OCI-LY1 (cell line): ENCODE measurements around the gene CACNA2D3.

Experiments
- H2AFZ ChIP-seq: fragments of 200-600 bp; sonication (generic), shearing (Covaris generic); 2 replicates; pipeline ENCODE4 v1.6.0; 2014; ENCODE audit warnings: antibody characterized with exemption, mild to moderate bottlenecking, low read length
- H3F3A ChIP-seq: fragments of 200-600 bp; sonication (generic), shearing (Covaris generic); 2 replicates; pipeline ENCODE4 v1.6.0; 2014; ENCODE audit warnings: mild to moderate bottlenecking, antibody characterized with exemption, low read length, moderate library complexity; ENCODE audit not compliant: insufficient read depth
- H3K27ac ChIP-seq: fragments of 200-600 bp; sonication (generic); 2 replicates; pipeline ENCODE4 v1.5.1; 2014; ENCODE audit warnings: low read length, mixed run types, mild to moderate bottlenecking, low read depth; ENCODE audit not compliant: poor library complexity, severe bottlenecking
- H3K27me3 ChIP-seq: fragments of 200-600 bp; sonication (generic); 2 replicates; pipeline ENCODE4 v1.6.0; 2014; ENCODE audit warnings: antibody characterized with exemption, mild to moderate bottlenecking, low read length, moderate library complexity; ENCODE audit not compliant: insufficient read depth
- H3K36me3 ChIP-seq: fragments of 200-600 bp; sonication (generic); 2 replicates; pipeline ENCODE4 v1.6.1; 2014; ENCODE audit warnings: mild to moderate bottlenecking, antibody characterized with exemption, low read length, moderate library complexity, mixed read lengths; ENCODE audit not compliant: insufficient read depth
- H3K4me1 ChIP-seq: fragments of 200-600 bp; sonication (generic); 2 replicates; pipeline ENCODE4 v1.5.1; 2014; ENCODE audit warnings: mild to moderate bottlenecking, low read length, moderate library complexity; ENCODE audit not compliant: insufficient read depth, severe bottlenecking
- H3K4me2 ChIP-seq: fragments of 200-600 bp; sonication (generic), shearing (Covaris generic); 2 replicates; pipeline ENCODE4 v1.6.1; 2014; ENCODE audit warnings: low read length
- H3K4me3 ChIP-seq: fragments of 200-600 bp; sonication (generic); 2 replicates; pipeline ENCODE4 v1.5.1; 2014; ENCODE audit warnings: low read length, low read depth, mild to moderate bottlenecking, mixed read lengths; ENCODE audit not compliant: poor library complexity, severe bottlenecking
- H3K79me2 ChIP-seq: fragments of 200-600 bp; shearing (Covaris generic); 2 replicates; pipeline ENCODE4 v1.6.1; 2016; ENCODE audit warnings: mixed run types, low read length, mixed read lengths; ENCODE audit not compliant: insufficient read depth
- H3K9ac ChIP-seq: fragments of 200-600 bp; sonication (generic), shearing (Covaris generic); 2 replicates; pipeline ENCODE4 v1.6.1; 2014; ENCODE audit warnings: mild to moderate bottlenecking, low read length, mixed read lengths
- H3K9me2 ChIP-seq: fragments of 200-600 bp; sonication (generic), shearing (Covaris generic); 2 replicates; pipeline ENCODE4 v1.6.1; 2014; ENCODE audit warnings: low read depth, mild to moderate bottlenecking, low read length, mixed read lengths
- H3K9me3 ChIP-seq: fragments of 200-600 bp; shearing (Covaris generic); 2 replicates; pipeline ENCODE4 v1.6.1; 2014; ENCODE audit warnings: low read length, mixed read lengths
- H4K20me1 ChIP-seq: fragments of 200-600 bp; sonication (generic), shearing (Covaris generic); 2 replicates; pipeline ENCODE4 v1.6.0; 2016; ENCODE audit warnings: mild to moderate bottlenecking, low read length; ENCODE audit not compliant: insufficient read depth
- CTCF ChIP-seq: fragments of 200-600 bp; sonication (generic), shearing (Covaris generic); IDR thresholded peaks from 2 replicates; pipeline ENCODE4 v1.5.1; 2017; ENCODE audit warnings: mild to moderate bottlenecking, antibody characterized with exemption, low read length, moderate library complexity, mixed read lengths
- EZH2 ChIP-seq: fragments of 200-600 bp; sonication (generic), shearing (Covaris generic); IDR thresholded peaks from 2 replicates; pipeline ENCODE4 v1.8.0; 2017; ENCODE audit warnings: borderline replicate concordance, mixed run types, mild to moderate bottlenecking, antibody characterized with exemption, low read length, moderate library complexity, mixed read lengths

The CACNA2D3 gene

GRCh38 chr3:54488297-54488696 lies 365.9 kb downstream of the CACNA2D3 start:
- no peak overlapping the region for H2AFZ ChIP-seq

GRCh38 chr3:54494209-54494608 lies 371.9 kb downstream of the CACNA2D3 start:
- Histone ChIP-seq H4K20me1 (no peaks in the 10 kb centered on the region), H2AFZ (no peak overlapping the region)

More at GRCh38 chr3:54488297-54488696, 365.9 kb downstream of the CACNA2D3 start:
- no peak for TF ChIP-seq CTCF
- TF ChIP-seq EZH2: no peak
- Histone ChIP-seq H3K4me2 (no peak overlapping the region), H3K9ac (no peak overlapping the region), H3K9me3 (no peaks in the 10 kb centered on the region), H3K36me3 (no peaks in the 10 kb centered on the region), H4K20me1 (no peaks in the 10 kb centered on the region), H3K27me3 (no peaks in the 10 kb centered on the region), H3K9me2 (no peaks in the 10 kb centered on the region), H3K79me2 (no peaks in the 10 kb centered on the region), H3K27ac (no peak overlapping the region), H3K4me3 (no peak overlapping the region), H3F3A (no peaks in the 10 kb centered on the region), H3K4me1 (no peaks in the 10 kb centered on the region)

GRCh38 chr3:54506603-54507002 lies 384.3 kb downstream of the CACNA2D3 start:
- H3K27ac ChIP-seq: no peak overlapping the region
- no peaks in the 10 kb centered on the region for H3K4me1 ChIP-seq
- H3F3A ChIP-seq: no peaks in the 10 kb centered on the region
- H4K20me1 ChIP-seq: no peaks in the 10 kb centered on the region
- no peak overlapping the region for H3K9ac ChIP-seq
- no peak overlapping the region for H3K4me2 ChIP-seq
- H3K27me3 ChIP-seq: no peaks in the 10 kb centered on the region
- no peak for TF ChIP-seq CTCF
- no peak for TF ChIP-seq EZH2
- H3K79me2 ChIP-seq: no peaks in the 10 kb centered on the region
- H2AFZ ChIP-seq: no peak overlapping the region
- no peaks in the 10 kb centered on the region for H3K36me3 ChIP-seq
- no peaks in the 10 kb centered on the region for H3K9me2 ChIP-seq
- H3K4me3 ChIP-seq: no peak overlapping the region
- no peaks in the 10 kb centered on the region for H3K9me3 ChIP-seq

More at GRCh38 chr3:54494209-54494608, 371.9 kb downstream of the CACNA2D3 start:
- Histone ChIP-seq H3F3A (no peaks in the 10 kb centered on the region), H3K27me3 (no peaks in the 10 kb centered on the region), H3K9me2 (no peaks in the 10 kb centered on the region), H3K27ac (no peak overlapping the region), H3K9me3 (no peaks in the 10 kb centered on the region), H3K79me2 (no peaks in the 10 kb centered on the region), H3K4me1 (no peaks in the 10 kb centered on the region), H3K4me3 (no peak overlapping the region), H3K4me2 (no peak overlapping the region), H3K9ac (no peak overlapping the region), H3K36me3 (no peaks in the 10 kb centered on the region)
- TF ChIP-seq EZH2 (no peak), CTCF (no peak)
